PFSK-1 (cell line): ENCODE measurements around the gene CHRD.

Experiments
- FOXP2 ChIP-seq: optimal IDR thresholded peaks from 2 replicates; pipeline ENCODE3; 2011; ENCODE audit warnings: borderline replicate concordance, control low read depth, inconsistent platforms; ENCODE audit not compliant: insufficient read depth; ENCODE audit errors: extremely low read length, extremely low read depth
- POLR2AphosphoS5 ChIP-seq: IDR thresholded peaks from 2 replicates; pipeline ENCODE4 v1.6.1; 2012; ENCODE audit warnings: low read depth, mild to moderate bottlenecking, control low read depth, low read length, moderate library complexity
- SIN3A ChIP-seq: IDR thresholded peaks from 2 replicates; pipeline ENCODE4 v1.6.1; 2012; ENCODE audit warnings: mild to moderate bottlenecking, low read length, moderate library complexity, borderline replicate concordance; ENCODE audit not compliant: insufficient read depth
- TAF1 ChIP-seq: IDR thresholded peaks from 2 replicates; pipeline ENCODE4 v1.6.1; 2012; ENCODE audit warnings: low read length, control low read depth, borderline replicate concordance; ENCODE audit not compliant: insufficient read depth
- TF ChIP-seq, protein P1 (sequence below), 2 experiments: IDR thresholded peaks; 2 replicates each; pipeline versions ENCODE4 v1.6.1 to v1.8.0; 2011 to 2012; ENCODE audit warnings: low read depth in 2 of 2, low read length in 2 of 2, control low read depth in 1 of 2, inconsistent platforms in 1 of 2, mild to moderate bottlenecking in 1 of 2, moderate library complexity in 1 of 2; ENCODE audit not compliant: insufficient read depth in 1 of 2

CHRD gene

DNA sequence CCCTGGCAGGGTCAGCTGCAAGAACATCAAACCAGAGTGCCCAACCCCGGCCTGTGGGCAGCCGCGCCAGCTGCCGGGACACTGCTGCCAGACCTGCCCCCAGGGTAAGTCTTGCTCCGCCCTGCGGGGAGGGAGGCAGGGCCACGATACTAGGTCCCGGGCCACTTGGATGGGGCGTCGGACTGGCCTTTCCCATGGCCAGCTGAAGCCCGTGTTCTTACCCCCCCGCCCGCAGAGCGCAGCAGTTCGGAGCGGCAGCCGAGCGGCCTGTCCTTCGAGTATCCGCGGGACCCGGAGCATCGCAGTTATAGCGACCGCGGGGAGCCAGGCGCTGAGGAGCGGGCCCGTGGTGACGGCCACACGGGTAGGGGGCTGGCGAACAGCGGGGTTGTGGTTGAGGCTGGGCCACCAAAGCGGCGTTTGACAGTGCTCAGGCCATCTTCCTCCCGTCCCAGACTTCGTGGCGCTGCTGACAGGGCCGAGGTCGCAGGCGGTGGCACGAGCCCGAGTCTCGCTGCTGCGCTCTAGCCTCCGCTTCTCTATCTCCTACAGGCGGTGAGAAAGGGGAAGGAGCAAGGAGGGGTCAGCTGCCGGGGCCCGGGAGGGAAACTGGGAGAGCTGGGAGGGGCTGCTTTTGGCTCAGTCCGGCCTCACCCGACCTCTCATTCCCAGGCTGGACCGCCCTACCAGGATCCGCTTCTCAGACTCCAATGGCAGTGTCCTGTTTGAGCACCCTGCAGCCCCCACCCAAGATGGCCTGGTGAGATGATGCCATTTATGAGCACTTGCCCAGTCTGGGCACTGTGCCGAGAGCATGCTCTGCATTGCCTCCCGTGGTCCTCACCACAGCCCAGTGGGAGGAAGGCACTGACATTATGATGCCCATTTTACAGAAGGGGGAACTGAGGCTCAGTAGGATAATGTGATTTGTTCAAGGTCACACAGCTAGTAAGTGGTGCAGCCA, 1.7 kb downstream of the CHRD start:
- TF ChIP-seq TAF1, result no peak
- no peak for TF ChIP-seq SIN3A
- TF ChIP-seq, protein P1, sequence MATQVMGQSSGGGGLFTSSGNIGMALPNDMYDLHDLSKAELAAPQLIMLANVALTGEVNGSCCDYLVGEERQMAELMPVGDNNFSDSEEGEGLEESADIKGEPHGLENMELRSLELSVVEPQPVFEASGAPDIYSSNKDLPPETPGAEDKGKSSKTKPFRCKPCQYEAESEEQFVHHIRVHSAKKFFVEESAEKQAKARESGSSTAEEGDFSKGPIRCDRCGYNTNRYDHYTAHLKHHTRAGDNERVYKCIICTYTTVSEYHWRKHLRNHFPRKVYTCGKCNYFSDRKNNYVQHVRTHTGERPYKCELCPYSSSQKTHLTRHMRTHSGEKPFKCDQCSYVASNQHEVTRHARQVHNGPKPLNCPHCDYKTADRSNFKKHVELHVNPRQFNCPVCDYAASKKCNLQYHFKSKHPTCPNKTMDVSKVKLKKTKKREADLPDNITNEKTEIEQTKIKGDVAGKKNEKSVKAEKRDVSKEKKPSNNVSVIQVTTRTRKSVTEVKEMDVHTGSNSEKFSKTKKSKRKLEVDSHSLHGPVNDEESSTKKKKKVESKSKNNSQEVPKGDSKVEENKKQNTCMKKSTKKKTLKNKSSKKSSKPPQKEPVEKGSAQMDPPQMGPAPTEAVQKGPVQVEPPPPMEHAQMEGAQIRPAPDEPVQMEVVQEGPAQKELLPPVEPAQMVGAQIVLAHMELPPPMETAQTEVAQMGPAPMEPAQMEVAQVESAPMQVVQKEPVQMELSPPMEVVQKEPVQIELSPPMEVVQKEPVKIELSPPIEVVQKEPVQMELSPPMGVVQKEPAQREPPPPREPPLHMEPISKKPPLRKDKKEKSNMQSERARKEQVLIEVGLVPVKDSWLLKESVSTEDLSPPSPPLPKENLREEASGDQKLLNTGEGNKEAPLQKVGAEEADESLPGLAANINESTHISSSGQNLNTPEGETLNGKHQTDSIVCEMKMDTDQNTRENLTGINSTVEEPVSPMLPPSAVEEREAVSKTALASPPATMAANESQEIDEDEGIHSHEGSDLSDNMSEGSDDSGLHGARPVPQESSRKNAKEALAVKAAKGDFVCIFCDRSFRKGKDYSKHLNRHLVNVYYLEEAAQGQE (IDR thresholded peaks at IDR 0.05; ENCODE audit: insufficient read depth in 1 of 2, low read depth in 2 of 2, low read length in 2 of 2), result no peak
- TF ChIP-seq FOXP2, result no peak
- no peak for TF ChIP-seq POLR2AphosphoS5

DNA sequence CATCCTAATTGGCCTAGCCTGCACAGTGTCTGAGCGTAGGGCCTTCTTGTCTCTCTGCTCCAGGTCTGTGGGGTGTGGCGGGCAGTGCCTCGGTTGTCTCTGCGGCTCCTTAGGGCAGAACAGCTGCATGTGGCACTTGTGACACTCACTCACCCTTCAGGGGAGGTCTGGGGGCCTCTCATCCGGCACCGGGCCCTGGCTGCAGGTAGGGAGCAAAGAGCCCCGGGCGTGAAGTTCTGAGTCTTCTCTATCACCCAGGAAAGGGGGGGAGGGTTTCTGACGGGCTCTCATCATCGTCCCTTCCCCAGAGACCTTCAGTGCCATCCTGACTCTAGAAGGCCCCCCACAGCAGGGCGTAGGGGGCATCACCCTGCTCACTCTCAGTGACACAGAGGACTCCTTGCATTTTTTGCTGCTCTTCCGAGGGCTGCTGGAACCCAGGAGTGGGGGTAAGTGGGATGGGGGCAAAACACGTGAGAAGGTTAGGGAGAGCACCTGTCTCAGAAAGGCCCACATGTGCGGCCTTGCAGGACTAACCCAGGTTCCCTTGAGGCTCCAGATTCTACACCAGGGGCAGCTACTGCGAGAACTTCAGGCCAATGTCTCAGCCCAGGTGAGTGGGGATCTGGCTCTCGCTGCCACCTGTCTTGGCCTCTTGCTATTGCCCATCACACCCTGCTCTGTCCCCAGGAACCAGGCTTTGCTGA, 2.6 kb downstream of the CHRD start:
- no peak for TF ChIP-seq TAF1
- no peak for TF ChIP-seq POLR2AphosphoS5
- TF ChIP-seq, protein P1 (IDR thresholded peaks at IDR 0.05; ENCODE audit: insufficient read depth in 1 of 2, low read depth in 2 of 2, low read length in 2 of 2), result no peak

DNA sequence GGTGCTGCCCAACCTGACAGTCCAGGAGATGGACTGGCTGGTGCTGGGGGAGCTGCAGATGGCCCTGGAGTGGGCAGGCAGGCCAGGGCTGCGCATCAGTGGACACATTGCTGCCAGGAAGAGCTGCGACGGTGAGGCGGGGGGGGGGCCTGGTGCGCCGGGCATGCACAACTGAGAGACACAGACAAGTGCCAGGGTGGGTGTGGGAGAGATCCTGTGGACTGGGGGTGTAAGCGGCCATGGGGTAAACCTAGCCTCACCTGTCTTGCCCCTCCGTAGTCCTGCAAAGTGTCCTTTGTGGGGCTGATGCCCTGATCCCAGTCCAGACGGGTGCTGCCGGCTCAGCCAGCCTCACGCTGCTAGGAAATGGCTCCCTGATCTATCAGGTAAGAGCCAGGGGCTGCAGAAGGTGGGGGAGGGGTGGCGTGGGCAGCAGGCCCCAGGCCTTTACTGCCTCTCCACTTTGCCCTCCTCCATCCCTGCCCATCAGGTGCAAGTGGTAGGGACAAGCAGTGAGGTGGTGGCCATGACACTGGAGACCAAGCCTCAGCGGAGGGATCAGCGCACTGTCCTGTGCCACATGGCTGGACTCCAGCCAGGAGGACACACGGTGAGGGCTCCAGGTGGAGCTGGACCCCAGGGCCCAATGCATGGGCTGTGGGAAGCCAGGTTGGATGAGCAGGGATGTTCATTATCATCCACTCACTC, 3.3 kb downstream of the CHRD start:
- TF ChIP-seq SIN3A (no peak), FOXP2 (no peak), TAF1 (no peak), POLR2AphosphoS5 (no peak)
- TF ChIP-seq, protein P1 (IDR thresholded peaks at IDR 0.05; ENCODE audit: insufficient read depth in 1 of 2, low read depth in 2 of 2, low read length in 2 of 2), result no peak

DNA sequence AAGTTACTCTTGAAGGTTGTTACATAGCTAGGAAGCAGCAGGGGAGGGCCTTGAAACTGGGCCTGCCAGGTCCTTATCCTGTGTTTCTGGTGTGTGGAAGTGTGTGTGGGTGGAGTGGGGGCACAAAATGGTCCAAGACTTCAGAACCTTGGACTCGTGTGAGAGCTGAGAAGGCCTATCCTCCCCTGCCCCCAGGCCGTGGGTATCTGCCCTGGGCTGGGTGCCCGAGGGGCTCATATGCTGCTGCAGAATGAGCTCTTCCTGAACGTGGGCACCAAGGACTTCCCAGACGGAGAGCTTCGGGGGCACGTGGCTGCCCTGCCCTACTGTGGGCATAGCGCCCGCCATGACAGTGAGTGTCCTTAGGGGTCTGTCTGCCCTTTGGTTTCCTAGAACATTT, 4.5 kb downstream of the CHRD start:
- TF ChIP-seq, protein P1 (IDR thresholded peaks at IDR 0.05; ENCODE audit: insufficient read depth in 1 of 2, low read depth in 2 of 2, low read length in 2 of 2), result no peak
- TF ChIP-seq POLR2AphosphoS5 (no peak), SIN3A (no peak), FOXP2 (no peak), TAF1 (no peak)
